Right renal pelvis (tissue), 4 donors: ENCODE results near the gene PTPRO. TPM values are rescaled to one million over a fixed set of nuclear protein-coding genes. Genes with fewer than 3 reads are reported as not detected.

Experiments used
- DNase-seq, 4 donors: peaks; one replicate each; pipeline ENCODE4 v3.0.0-alpha.2; 2013; ENCODE audit warnings: low read depth in 4 of 4, low spot score in 3 of 4, missing footprints in 1 of 4
- polyA plus RNA-seq, 4 donors: library from polyadenylated mRNA; unstranded; fragments of 120-200 nt; gene quantifications; one replicate each; pipeline ENCODE4 v1.2.1, GENCODE V29; 2013; ENCODE audit not compliant: insufficient read length in 4 of 4

Gene PTPRO
- polyA plus RNA-seq, 4 donors = 198 to 277 (median 259) TPM

DNA sequence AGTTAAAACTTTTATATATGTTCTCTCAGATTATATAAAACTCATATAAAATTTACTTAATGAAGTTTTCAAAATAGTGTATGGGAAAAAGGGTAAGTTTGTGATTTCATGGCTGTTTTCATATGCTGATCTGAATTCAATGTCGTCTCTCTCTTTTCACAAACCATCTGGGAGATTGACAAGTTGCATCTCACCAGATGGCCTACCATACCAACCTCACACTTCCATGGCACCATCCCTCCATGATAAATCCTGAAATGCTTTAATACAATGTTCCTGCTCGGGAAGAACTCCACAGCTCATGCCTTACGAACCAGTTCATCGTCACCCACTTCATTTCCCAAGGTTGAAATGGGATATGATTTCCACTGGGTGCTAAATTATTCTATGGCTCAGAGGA, 22.3 kb downstream of the PTPRO start:
- DNase-seq = no peak

DNA sequence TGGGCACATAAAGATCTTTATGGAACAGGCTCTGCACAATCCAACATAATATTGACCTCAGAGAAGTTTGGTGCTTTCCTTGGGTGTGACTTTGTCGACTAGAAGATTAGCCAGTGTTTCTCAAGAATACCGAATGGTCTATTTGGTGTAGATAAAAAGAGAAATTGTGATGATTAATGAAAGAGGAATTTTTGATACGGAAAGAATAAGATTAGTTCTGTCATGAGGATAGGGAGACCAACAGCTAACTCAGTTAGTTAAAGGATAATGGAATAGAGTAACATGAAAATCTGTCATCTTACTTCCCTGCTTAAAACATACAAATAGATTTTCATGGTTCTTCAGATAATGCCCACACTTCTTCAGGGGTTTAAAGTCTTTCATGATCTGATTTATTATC, 24.2 kb downstream of the PTPRO start:
- no peak for DNase-seq

DNA sequence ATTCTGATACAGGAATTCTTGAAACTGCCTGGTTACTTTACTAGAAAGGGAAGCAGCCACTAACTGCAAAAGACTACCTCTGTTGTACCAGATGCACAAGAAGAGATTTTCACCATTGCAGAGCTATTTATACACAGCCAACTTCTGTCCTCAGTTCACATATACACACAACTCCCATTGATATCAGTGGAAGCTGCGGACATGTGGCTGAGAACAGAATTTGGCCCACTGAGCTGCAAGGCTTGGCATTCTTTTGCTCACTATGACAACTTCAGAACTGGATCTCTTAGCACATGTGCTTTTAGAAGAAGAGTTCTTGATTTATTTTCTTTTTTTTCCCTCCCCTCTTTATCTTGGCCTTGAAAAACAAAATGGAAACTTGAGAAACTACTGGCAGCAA, 28.3 kb downstream of the PTPRO start:
- no peak for DNase-seq

DNA sequence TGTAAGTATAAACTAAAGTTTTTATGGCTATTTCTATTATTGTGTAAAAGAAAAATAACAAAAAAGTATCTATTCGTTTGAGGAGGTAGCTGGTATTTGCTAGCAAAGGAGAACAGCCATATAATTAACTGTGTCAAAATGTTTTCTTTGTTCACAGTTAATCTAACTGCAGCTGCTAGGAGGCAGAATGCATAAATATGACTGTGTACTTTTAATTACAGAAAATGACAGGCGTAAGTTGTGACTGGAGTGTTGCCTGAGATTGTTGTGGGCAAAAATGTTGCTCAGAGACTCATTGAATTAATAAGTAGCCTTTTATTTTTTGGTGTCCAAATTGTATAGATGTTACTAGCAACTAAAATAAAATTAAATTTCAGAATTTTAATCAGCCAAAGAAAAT, 33.5 kb downstream of the PTPRO start:
- no peak for DNase-seq

DNA sequence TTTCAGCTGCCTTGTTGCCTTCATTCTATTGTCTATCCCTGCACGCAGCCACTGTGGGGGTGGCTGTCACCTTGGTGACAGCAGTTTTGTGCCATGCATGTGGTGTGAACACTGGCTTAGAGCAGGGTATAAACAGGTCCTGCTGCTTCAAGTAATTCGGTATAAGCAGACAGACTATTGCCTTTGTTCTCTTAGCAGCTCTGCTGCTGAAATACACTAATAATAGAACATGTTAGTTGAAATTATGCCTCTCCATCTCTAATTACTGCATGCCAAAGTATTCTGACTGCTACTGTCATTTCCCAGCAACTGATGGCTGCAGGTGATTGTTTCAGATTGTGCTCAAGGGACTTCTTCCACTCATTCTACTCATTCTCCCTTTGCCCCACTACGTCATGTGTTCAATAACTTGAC, 34.6 kb downstream of the PTPRO start:
- DNase-seq = no peak

DNA sequence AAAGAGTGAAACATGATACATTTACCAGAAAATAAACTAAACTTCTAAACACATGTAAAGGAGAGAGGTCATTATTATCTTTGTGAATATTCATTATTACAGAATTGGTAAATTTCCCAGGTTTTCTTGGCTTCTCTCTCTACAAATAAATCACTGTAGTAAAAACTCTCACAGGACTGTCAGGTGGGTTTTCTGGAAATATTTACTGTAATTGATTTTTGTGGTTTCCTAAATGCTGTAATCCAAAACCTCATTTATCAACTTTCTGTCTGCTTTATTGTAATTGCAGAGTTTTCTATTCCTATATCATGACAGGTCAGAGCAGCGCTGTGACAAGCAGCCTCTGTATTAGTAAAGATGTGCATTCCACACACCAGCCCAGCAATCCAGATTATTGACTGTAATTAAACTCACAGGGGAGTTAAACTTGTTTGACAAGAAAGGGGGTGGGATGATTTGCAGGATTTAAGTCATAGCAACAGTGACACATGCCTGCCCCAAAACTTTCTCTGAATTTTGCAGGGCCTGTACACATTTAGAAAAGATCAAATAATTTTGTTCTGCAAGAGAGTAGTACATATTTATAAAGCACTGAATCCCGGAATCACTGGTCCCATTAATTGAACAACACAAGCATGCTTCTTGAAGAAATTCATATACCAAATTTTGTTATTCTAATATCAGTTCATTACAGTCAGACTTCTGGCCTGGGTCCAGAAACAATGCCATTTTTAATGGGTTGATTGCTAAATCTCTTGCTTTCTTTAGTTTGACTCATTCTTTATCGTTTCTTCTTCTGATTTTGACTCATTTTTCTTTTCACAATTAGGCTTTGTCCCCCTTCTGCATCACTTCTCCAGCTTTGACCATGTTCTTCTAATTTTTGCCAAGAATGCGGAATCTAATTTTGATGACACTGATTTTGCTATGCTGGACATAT, 42.2 kb downstream of the PTPRO start:
- no peak for DNase-seq

DNA sequence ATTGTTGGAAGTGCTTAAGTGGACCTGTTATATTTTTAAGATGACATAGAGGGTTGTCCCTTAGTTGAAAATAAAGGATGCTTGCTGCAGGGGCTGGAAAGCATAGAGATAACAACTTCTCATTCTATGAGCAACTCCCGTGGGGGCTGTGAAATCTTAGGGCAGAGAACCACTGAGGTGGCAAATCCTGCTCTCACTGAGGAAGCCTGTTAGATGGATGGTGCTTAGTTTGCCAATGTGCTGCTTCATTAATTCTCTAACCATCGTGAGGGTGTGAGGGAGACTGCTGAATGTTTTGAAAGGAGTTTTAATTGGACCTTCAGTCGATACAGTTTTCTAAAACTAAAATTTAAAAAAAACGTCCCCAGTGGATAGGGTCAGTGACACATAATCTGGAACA, 46.5 kb downstream of the PTPRO start:
- DNase-seq = no peak

DNA sequence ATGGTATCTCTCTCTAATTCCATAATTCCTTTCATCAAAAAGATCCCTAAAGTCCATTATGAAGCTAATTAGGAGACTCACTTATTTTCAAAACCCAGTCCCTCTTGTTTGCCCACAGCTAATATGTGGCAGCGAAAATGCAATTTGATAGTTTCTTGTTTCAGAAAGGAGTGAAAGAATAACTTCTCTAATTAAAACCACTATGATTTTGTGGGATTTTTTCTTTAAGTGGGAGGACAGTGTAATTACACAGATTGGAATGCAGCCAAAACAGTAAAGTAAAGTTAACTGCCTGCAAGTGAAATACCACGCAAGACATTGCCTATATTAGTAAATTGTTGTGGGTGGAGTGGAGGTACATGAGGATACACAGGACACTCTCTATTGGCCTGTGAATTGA, 50.0 kb downstream of the PTPRO start:
- DNase-seq = no peak

DNA sequence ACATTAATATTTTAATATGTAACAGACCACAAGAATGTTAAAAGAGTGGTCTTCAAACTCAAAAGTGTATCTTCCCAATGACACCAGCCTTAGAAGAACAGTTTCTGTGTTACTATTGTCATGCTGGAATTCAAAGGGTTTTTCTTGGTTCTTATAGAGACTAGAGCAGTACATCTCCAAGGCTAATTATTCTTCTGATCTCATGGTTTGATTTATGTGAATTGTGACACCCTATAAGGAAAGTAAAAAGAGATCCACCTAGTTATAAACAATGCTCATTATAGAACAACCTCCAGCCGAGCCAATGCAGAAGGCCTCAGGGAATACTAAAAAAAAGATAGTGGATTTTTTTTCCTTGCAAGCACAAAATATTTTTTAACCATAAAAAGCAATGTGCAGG, 65.5 kb downstream of the PTPRO start:
- no peak for DNase-seq

DNA sequence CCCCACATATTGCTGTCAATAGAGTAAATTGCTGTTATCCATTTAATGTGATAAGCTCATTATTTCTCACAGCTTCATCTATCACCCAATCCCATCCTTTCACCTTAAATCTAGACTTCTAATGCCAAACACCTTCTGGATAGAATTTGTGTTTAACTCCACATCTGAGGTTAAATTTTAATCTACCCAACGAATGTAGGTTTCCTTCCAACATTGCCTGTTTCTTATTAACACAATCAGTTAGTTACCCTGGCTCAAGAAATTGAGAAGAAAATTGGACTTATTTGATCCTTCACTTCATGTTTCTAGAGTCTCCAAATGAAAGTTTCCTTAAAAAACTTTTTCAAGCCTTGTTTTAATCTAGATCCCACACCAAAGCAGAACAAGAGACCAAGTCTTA, 67.3 kb downstream of the PTPRO start:
- no peak for DNase-seq

DNA sequence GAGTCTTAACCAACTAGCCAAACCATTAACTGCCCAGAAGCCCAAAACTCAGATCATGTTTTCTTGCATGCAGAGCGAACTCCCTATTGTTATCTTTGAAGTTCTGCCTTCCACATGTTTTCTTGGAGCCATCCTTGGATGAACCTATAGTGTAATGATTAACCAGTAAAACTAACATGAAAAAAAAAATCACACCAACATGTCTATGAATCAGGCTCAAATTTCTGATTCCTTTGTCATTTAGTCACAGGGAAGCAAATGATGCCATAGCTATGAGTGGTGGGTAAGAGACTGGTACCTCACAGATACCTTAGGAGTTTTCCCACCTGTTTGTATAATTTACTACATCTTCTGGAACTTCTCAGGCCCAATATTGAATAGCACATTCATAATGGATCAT, 70.7 kb downstream of the PTPRO start:
- no peak for DNase-seq

DNA sequence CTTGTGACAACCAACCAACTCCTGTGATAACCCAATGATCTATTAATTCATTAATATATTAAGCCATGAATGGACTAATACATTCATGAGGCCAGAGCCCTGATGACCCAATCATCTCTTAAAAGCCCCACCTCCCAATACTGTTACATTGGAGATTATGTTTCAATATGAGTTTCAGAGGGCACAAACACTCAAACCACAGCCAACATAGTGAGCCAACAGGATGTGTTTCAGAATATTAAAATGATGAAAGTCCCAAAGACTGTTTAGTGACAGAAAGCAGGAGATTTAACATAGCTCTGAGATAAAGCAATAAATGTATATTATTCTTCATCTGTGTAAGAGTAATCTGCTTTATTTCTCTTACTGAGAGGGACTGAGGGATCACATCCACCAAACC, 71.7 kb downstream of the PTPRO start:
- no peak for DNase-seq

DNA sequence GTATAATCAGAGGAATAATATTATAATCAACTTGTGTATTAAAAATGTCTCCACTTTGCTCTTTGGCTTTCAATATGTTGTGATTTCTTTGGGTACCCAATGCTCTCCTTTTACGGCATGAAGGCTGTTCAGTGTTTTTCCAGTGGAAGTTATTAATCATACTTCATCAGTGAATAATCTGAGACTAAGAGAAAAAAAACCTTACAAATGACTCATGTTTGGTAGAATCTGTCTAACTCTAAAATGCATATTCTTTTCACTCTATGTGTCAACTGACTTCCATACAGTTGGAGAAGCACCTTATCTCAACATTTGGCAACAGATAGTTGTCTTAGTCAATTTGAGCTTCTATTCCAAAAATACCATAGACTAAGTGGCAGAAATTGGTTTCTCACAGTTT, 82.2 kb downstream of the PTPRO start:
- no peak for DNase-seq

DNA sequence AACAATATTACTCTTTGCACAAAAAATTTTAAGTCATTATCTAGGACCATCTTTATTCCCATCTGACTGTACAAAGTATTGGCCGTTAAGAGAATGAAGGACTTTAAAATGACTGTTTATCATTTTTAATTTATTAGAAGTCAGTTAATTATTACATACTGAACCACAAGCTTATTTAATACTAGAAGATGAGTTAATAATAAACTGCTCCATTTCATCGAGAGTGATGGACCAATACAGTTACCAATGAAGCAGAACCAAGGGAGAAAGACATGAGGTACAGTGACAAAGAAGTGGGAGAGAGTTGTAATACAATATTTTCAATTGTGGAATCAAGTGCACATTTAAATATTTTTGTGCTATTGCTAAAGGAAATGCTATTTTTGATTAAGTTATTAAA, 83.3 kb downstream of the PTPRO start:
- DNase-seq = no peak

DNA sequence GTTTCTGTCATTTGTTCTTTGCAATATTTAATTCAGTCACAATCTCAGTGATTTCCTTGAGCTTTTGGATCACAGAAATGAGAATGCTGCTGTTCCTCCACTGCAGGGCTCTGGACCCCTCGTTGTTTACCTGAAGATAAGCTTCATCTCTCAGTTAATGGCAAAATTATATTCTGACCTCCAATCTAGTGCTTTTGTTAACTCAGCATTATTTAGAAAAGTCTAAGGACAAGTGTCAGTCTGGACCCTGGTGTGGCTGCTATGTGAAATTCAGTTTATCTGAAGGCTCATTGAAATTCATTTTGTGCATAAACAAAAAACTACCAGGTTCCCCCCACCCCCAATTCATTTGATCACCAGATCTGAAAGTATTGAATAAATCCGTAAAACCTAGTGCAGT, 84.7 kb downstream of the PTPRO start:
- no peak for DNase-seq

DNA sequence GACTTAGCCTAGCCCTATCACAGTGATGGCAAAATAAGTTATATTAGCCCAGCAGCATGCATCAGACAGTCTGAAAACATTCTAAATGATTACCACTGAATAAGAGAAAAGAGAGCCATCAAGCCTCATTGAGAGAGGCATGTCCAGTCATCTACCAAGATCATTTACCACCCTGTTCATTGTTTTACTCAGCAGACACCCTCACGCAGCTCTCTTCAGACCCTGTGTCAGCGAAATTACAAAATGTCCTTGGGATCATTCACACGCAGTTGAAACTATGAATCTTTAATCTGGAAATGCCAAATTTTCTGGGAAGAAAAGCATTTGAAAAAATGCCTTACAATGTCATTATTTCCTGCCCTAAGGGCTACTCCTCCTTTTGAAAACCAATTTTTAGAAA, 89.5 kb downstream of the PTPRO start:
- DNase-seq = no peak

DNA sequence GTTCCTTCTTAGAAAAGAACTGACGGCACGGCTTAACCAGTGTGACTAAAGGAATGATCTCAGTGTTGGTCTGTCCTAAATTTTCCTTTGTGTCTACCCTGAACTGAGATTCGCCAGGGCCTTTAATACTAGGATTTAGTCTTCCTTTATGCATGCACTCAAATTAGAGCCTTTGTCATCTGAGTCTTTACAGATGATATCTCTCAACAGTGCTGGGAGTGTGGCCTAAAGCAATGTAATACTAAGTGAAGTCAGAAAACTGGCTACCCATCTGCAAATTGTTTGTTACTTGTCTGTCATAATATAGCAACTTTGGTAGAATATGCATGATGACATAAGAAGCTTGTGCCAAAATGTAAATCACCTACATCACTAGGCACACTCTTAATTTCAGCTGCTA, 95.4 kb downstream of the PTPRO start:
- no peak for DNase-seq

DNA sequence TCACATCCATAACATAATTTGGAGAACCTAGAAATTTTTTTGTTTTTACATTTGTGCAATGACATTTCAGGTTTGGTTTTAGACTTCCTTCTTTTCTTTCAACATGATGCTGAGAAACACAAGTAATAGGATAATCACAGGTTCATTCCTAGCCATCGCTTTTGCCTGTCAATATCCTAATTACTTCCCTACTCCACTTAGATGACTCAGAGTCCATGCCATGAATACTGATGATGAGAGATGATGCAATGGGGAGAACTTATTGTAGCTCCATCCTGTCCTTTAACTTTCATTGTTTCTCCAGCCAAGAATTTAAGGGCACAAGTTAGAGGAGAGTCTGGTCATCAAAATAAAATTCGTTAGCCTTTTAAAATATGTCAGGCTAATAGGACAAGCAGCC, 101.3 kb downstream of the PTPRO start:
- no peak for DNase-seq

DNA sequence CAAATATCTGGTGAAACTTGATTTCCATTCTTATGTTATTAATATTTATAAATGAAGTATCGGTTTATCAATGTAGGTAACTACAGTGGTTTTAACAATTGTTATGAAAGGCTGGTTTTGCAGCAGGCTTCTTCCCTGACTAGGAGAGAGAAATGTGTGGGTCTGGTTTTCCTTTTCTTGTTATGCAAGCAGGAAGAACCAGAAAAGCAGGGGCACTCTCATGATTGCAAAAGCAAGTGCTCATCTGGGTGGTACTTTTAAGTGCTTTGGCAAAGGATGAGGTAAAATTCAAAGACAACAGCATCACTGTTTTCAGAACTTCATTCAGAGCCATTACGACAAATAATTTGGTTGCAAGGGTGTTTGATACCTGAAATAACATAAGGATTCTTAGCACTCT, 105.6 kb downstream of the PTPRO start:
- DNase-seq = no peak

DNA sequence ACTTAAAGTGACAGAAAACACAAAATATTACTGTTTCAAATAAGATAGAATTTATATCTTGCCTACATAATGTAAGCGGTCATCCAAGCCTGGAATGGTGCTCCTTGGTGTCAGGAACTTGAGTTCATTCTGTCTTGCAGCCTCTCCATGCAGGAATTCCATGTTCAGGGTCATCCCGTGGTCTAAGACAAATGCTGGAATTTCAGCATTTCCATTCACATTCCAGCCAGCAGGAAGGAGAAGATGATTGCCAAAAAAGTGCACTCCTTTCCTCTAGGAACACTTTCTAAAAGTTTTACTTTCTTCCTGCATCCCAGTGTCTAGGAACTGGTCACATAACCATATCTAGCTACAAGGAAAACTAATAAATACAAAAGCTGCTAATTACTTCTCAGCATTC, 106.3 kb downstream of the PTPRO start:
- no peak for DNase-seq

DNA sequence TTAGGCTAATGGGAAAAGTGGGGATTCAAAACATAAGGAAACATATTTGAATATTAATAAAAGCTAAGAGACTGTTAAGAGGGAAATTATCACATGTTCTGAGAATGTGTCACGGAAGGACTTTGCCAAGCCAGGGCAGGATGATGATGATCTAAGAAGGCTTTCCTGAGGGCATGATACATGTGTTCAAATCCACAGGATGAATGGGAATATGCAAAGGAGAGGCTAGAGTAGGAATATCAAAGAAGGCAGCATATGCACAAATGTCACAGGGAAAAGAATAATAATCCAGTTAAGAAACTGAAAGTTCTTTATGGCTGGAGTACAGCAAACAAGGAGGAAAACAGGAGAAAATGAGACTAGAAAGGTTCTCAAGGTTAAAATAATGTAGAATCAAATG, 107.0 kb downstream of the PTPRO start:
- no peak for DNase-seq

DNA sequence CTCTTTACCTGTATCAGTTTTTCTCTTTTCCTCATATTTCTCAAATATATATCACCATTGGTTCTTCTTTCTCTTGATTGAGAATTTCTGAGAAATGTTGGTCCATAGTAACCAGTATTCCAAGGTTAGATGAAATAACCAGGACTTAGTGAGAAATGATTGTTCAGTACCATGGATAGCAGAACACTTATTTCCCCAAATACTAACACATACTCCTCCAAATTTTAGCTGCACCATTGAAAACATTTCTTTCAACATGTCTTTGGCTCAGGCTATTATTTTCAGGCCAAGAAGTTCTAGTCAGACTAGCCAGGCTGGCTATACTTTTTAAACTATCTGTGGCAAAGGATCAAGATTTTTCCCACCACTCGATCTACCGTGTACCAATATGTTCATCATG, 113.3 kb downstream of the PTPRO start:
- no peak for DNase-seq

DNA sequence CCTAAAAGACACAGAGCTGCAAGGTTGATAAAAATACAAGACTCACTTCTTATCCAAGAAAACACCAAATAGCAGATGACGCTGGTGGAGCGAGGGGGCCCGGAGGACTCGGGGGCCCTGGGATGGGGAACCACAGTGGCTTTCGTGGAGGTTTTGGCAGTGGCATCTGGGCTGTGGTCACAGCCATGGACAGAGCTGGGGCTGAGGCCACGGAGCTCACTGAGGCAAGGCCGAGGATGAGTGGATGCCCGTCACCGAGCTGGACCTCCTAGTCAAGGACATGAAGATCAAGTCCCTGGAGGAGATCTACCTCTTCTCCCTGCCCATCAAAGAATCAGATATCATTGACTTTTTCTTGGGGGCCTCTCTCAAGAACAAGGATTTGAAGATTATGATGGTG, 117.2 kb downstream of the PTPRO start:
- no peak for DNase-seq
